Effector memory CD8-positive, alpha-beta T cell (primary cell): ENCODE data around the gene PRKCZ.

ENCODE experiments used
- ATAC-seq: fragments of 150-1000 bp; cut with Tn5 transposase; replicated peaks from 2 replicates; pipeline ENCODE4 v1.10.0; 2021; ENCODE audit warnings: mild to moderate bottlenecking, moderate library complexity
- DNase-seq, 3 experiments: peaks; one replicate each; pipeline ENCODE4 v3.0.0; 2021
- H3K27ac Mint-ChIP-seq, 2 donors: one replicate each; pipeline ENCODE4 v1.8.0; 2022; ENCODE audit warnings: mild to moderate bottlenecking in 2 of 2, mixed read lengths in 2 of 2, moderate library complexity in 2 of 2
- H3K27me3 Mint-ChIP-seq, 2 donors: one replicate each; pipeline ENCODE4 v1.8.0; 2022; ENCODE audit warnings: mixed read lengths in 2 of 2
- H3K36me3 Mint-ChIP-seq: one replicate; pipeline ENCODE4 v1.8.0; 2022; ENCODE audit warnings: mild to moderate bottlenecking, moderate library complexity, mixed read lengths; ENCODE audit not compliant: insufficient read depth
- H3K4me1 Mint-ChIP-seq, 2 donors: one replicate each; pipeline ENCODE4 v1.8.0; 2022; ENCODE audit warnings: low read depth in 2 of 2, mixed read lengths in 2 of 2
- H3K4me3 Mint-ChIP-seq, 2 donors: one replicate each; pipeline ENCODE4 v1.8.0; 2022; ENCODE audit warnings: mild to moderate bottlenecking in 2 of 2, mixed read lengths in 2 of 2, moderate library complexity in 2 of 2
- H3K9me3 Mint-ChIP-seq, 2 donors: one replicate each; pipeline ENCODE4 v1.8.0; 2022; ENCODE audit warnings: mixed read lengths in 2 of 2

PRKCZ gene

DNA sequence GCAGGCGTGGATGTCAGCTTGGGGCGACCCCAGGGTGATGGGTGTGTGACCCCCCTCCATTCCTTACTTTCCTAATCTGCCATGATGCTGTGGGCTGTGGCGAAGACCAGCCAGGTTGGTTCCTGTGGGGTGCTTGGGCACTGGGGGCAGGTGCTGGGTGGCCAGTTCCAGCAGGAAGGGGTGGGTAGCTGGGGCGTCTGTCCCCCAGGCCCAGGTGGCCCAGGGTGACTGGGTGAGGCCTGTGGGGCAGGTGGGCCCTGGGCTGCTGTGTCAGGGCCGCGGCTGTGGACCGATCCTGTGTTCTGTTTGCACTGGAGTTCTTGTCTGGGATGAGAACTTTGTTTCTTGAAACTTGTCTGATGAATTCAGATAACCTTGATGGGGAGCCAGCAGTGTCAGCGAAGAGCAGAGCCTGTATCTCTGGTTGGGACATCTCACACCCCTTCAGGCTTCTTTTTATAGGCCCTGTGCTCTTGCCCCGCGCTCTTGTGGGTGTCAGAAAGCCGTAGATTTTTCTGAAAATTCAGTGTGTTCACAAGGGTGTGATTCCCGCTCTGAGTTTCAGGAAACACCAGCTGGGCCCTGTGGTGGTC is 3.7 kb downstream of the PRKCZ start:
- Mint-ChIP-seq H3K36me3 (peaks cover 20% of the 10 kb centered on the region), H3K4me3 (no peak overlapping the region), H3K27me3 (peaks cover 0 to 6% of the 10 kb centered on the region in 2 donors), H3K4me1 (peaks cover 22% of the 10 kb centered on the region in 2 donors), H3K9me3 (no peaks in the 10 kb centered on the region), H3K27ac (no peak overlapping the region)
- no peak for ATAC-seq
- DNase-seq, result no peak

DNA sequence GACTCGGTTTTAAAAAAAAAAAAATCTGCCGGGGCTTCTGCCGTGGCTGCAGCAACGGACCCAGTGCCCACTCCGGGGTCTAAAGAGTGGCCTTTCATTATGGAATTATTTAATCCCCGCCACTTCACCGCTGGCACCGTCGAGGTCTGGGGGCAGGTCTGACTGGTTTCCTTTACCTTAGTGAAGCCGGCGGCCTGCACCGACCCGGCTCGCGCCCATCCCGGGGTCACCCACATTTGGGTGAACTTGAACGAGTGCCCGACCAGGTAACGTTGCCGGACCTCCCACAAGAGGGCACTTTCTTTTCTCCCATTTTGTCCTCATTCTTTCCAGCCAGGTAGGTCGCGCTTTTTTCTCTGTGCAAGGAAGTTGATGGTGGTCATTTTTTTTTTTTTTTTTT is 4.3 kb downstream of the PRKCZ start:
- no peak overlapping the region for H3K4me3 Mint-ChIP-seq

DNA sequence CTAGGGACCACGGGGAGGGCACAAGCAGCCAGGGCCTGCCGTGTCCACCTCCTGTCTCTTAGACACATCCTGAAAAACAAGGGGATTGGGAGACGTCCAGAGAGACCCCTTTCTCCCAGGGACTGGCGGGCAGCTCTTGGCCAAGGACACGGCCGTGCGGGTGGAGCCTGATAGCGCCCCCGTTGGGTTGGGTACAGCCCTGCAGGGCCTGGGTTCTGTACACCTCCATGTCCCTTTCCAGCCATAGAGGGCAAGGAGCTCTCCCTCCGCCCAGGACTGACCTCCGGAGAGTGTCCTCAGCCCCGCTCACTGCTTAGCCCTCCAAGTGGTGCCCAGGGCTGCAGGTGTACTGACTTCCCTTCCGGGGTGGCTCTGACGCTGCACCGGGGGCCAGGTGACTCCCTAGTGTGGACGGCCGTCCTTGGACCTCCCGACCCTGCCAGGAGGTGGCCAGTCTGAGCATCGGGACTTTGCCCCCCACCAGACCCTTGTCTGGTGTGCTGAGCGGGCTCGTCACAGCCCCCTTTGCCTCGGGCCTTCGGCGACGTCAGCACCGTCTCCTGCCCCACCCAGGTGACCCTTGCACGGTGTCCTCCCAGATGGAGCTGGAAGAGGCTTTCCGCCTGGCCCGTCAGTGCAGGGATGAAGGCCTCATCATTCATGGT is 5.8 kb downstream of the PRKCZ start:
- Mint-ChIP-seq H3K27me3 (no peaks in the 10 kb centered on the region), H3K36me3 (peaks cover 20% of the 10 kb centered on the region), H3K4me3 (no peak overlapping the region), H3K4me1 (peaks cover 16% of the 10 kb centered on the region in 2 donors), H3K9me3 (no peaks in the 10 kb centered on the region), H3K27ac (no peak overlapping the region)
- DNase-seq (no peak), ATAC-seq (no peak)

More for the DNA sequence above, 4.3 kb downstream of the PRKCZ start:
- no peaks in the 10 kb centered on the region for H3K27me3 Mint-ChIP-seq
- no peak for ATAC-seq
- H3K9me3 Mint-ChIP-seq, result no peaks in the 10 kb centered on the region
- no peak overlapping the region for H3K27ac Mint-ChIP-seq
- no peak for DNase-seq
- peaks cover 16% of the 10 kb centered on the region in 2 donors for H3K4me1 Mint-ChIP-seq
- peaks cover 17% of the 10 kb centered on the region for H3K36me3 Mint-ChIP-seq

DNA sequence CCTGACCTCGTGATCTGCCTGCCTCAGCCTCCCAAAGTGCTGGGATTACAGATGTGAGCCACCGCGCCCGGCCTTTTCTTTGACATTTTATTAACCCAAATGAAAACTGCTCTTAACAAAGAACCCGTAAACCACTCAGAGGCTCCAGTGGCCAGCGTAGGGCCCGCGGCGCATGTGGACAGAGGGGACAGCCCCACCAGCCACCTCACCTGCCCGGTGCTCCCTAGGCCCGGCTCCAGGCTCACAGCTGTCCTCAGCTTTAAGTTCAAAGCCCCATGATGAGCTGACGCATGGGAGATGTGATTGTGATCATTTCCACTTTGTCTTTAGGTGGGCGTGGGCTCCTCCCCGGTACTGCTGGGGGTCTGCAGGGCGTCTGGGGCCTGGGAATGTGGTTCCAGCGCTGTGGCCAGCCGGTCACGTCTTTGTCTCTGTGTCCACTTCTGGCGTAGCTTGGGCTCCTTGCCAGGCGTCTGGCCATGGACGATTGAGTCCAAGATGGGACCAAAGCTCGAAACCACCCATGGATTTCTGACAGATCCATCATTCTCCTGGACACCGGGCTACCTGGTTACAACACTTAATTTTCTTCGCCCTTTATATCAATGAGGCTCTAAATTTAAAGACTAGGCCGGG is 6.9 kb downstream of the PRKCZ start:
- Mint-ChIP-seq H3K4me3 (no peak overlapping the region), H3K36me3 (peaks cover 20% of the 10 kb centered on the region), H3K27me3 (no peaks in the 10 kb centered on the region), H3K4me1 (peaks cover 10 to 12% of the 10 kb centered on the region in 2 donors), H3K27ac (no peak overlapping the region), H3K9me3 (no peaks in the 10 kb centered on the region)
- no peak for ATAC-seq
- DNase-seq, result no peak

DNA sequence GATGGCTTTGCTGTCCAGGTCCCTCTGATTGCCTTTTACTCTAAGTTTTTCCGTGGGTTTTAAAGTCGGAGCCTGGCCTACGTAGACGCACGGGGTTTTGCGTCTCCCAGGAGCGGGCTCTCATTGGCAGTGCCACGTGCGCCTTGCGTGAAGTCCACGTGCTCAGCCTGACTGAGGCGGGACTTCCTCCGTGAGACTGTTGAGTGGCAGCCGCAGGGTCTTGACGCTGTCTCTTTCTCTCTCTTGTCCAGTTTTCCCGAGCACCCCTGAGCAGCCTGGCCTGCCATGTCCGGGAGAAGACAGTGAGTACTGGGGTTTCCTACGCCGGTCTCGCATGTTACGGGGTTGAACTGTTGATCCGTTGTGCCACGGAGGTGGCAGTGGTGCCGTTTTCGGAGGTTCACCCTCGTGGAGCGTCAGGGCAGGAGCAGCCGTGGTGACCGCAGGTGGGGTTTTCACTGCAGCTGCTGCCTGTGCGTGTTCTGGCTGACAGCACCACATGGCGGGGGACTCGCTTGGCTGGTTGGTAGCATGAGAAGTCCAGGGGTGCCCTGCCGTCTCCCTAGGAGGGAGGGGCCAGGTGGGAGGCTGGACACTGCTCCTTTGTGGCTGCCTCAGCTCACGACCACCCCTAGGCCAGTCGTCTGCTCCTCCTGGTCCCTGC is 9.2 kb downstream of the PRKCZ start:
- ATAC-seq (no peak), DNase-seq (no peak)
- Mint-ChIP-seq H3K9me3 (no peaks in the 10 kb centered on the region), H3K36me3 (peaks cover 20% of the 10 kb centered on the region), H3K4me1 (peaks cover 1 to 5% of the 10 kb centered on the region in 2 donors), H3K27me3 (no peaks in the 10 kb centered on the region), H3K27ac (no peak overlapping the region), H3K4me3 (no peak overlapping the region)

DNA sequence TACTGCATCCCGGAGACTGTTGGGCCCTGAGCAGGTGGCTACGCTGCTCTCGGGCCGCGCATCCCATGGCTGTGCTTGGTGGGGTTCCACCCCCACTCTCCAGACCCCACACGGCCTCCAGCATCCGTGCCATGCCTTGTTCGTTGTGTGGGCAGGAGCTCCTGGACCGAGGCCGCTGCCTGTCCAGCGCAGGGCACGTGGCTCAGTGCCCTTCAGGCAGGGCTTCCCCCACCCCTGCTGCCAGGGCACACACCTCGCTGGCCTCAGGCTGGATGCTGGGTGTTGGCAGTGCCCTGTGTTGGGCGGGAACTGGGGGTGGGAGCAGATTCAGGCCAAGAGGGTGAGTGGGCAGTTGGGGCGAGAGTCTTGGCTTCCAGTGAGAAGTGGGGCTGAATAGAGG is 9.9 kb downstream of the PRKCZ start:
- Mint-ChIP-seq H3K27me3 (no peaks in the 10 kb centered on the region), H3K4me3 (no peak overlapping the region), H3K27ac (no peak overlapping the region), H3K9me3 (no peaks in the 10 kb centered on the region), H3K4me1 (peaks cover 1 to 5% of the 10 kb centered on the region in 2 donors), H3K36me3 (peaks cover 20% of the 10 kb centered on the region)
- no peak for ATAC-seq
- DNase-seq, result no peak

DNA sequence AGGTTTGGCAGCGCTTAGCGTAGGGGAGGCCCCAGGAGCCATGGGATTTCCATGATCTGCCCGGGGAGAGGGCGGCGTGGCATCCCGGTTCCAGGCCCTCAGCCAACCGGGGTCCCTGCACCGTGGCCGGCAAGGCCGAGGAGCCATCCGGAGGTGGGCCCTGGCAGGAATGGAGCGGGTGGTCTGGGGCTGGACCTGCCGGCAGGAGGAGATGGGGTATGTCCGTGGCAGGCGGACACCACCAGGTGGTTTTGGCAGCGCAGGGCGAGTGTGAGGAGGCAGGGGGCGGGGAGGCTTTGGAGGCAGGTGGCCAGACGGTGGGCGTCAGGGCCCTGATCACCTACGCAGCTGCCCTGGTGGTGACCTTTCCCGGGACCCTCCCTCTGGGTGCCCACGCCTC is 10.3 kb downstream of the PRKCZ start:
- no peak for ATAC-seq
- Mint-ChIP-seq H3K27ac (no peak overlapping the region), H3K36me3 (peaks cover 20% of the 10 kb centered on the region), H3K27me3 (no peaks in the 10 kb centered on the region), H3K4me1 (peaks cover 1 to 5% of the 10 kb centered on the region in 2 donors), H3K9me3 (no peaks in the 10 kb centered on the region), H3K4me3 (no peak overlapping the region)
- DNase-seq, result no peak

DNA sequence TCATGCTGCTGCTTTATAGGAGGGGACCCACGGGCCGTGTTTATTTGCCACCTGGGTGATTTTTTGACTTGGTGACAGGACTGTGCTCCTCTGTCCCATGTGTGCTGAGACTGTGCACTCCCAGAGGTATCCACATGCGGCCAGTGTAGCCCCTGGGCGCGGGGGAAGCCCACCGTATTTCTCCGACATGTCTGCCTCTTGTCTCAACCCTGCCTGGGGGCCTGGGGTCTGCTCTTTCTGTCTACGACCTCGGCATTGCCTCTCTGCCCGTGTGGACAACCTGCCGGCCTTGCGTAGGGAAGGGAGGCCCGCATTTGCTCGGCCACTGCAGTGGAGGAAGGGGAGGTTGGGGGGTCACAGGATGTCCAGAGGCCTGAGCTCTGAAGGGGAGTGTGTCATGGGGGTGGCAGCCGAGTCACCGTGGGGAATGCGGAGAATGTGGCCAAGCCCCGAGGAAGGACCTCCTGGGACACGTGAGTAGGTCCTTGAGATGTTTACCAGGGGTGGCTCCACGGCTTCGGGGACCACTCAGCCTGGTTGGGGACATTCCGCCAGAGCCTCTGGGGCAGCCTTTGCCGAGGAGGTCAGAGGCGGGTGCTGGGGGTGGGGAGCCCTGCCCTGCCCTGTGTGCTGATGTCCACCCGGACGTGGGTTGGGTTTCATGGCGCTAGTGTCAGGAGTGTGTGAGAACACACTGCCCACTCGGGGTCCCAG is 11.0 kb downstream of the PRKCZ start:
- peaks cover 4 to 5% of the 10 kb centered on the region in 2 donors for H3K4me1 Mint-ChIP-seq
- H3K4me3 Mint-ChIP-seq, result no peak overlapping the region
- no peaks in the 10 kb centered on the region for H3K27me3 Mint-ChIP-seq
- H3K27ac Mint-ChIP-seq, result no peak overlapping the region
- no peak for ATAC-seq
- no peak for DNase-seq
- H3K9me3 Mint-ChIP-seq, result no peaks in the 10 kb centered on the region
- H3K36me3 Mint-ChIP-seq, result peaks cover 20% of the 10 kb centered on the region

DNA sequence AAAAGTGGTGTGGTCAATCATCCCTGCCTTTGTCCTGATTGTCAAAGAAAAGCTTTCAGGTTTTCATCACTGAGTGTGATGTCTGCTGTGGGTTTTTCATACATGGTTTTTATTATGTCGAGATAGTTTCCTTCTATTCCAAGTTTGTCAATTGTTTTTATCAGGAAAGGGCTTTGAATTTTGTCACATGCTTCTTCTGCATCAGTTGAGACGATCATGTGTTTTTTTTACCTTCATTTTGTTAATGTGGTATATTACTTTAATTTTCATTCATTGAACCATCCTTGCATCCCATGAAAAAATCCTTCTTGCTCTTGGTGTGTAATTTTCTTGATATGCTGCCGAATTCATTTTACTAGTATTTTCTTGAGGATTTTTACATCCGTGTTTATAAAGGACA is 15.5 kb downstream of the PRKCZ start:
- H3K9me3 Mint-ChIP-seq, result no peaks in the 10 kb centered on the region
- no peak for ATAC-seq

DNA sequence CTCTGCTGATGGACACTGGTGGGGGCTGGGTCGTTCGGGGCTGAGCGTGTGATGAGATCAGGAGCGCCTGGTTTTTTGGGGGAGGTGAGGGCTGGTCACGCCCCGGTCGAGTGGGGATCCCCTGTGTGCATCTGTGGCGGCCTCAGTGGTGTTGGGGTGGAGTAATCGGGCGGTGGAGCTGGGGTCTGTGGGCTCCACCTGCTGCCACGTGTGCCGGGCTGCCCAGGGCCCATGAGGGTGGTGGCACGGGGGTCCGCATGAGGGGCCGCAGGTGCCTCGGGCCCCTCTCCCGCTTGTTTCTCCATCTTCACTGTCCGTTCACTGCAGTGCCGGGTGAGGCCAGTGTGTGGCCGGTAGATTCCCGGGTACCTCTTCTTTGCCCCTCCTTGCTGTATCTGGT is 17.2 kb downstream of the PRKCZ start:
- Mint-ChIP-seq H3K27me3 (no peaks in the 10 kb centered on the region), H3K27ac (no peak overlapping the region), H3K9me3 (no peaks in the 10 kb centered on the region), H3K4me1 (peaks cover 5 to 17% of the 10 kb centered on the region in 2 donors), H3K4me3 (no peak overlapping the region), H3K36me3 (peaks cover 13% of the 10 kb centered on the region)
- DNase-seq, result no peak
- no peak for ATAC-seq

More for the DNA sequence above, 15.5 kb downstream of the PRKCZ start:
- H3K27me3 Mint-ChIP-seq, result no peaks in the 10 kb centered on the region
- H3K36me3 Mint-ChIP-seq, result peaks cover 13% of the 10 kb centered on the region
- H3K27ac Mint-ChIP-seq, result no peak overlapping the region
- peaks cover 5 to 13% of the 10 kb centered on the region in 2 donors for H3K4me1 Mint-ChIP-seq
- no peak overlapping the region for H3K4me3 Mint-ChIP-seq
- DNase-seq, result no peak

DNA sequence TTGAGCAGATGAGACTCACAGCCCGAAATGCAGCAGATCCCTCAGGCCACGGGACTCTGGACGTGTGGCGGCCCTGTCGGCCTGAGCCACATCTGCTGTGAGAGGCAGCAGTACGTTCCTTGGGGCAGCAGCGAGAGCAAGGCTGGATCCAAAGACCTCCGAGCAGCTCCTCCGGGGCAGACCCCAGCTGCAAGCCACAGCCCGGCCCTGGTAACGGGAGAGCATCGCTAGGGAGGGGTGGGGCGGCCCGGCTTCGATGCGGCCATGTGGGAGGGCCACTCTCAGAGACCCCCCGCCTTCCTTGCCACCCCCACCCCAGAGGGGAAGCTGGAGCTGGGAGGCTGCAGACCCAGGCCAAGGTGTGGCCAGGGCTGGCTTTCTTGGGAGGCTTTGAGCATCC is 17.8 kb downstream of the PRKCZ start:
- H3K4me3 Mint-ChIP-seq, result no peak overlapping the region
- ATAC-seq, result no peak

DNA sequence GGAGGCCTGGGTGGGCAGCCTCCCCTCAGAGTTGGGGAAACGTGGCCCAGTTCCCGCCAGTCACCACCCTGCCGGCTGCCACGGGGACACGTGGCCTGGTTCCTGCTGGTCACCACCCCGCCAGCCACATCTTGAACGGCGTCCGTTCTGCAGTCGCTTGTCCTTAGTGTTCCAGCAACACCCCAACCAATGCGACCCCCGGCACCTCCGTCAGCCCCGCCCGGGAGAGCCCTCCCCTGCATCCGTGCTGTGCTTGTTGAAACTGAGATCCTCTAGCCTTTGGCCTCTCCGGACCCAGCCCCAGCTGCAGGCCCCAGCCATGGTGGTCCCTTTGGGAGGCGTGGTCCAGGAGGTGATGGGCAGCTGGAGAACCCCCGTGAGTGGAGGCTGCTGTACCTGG is 18.7 kb downstream of the PRKCZ start:
- ATAC-seq, result no peak
- peaks cover 13% of the 10 kb centered on the region for H3K36me3 Mint-ChIP-seq
- no peak for DNase-seq
- H3K9me3 Mint-ChIP-seq, result no peaks in the 10 kb centered on the region
- peaks cover 7 to 17% of the 10 kb centered on the region in 2 donors for H3K4me1 Mint-ChIP-seq
- H3K27me3 Mint-ChIP-seq, result no peaks in the 10 kb centered on the region
- H3K27ac Mint-ChIP-seq, result no peak overlapping the region
- no peak overlapping the region for H3K4me3 Mint-ChIP-seq

More for the DNA sequence above, 17.8 kb downstream of the PRKCZ start:
- peaks cover 13% of the 10 kb centered on the region for H3K36me3 Mint-ChIP-seq
- H3K9me3 Mint-ChIP-seq, result no peaks in the 10 kb centered on the region
- no peak for DNase-seq
- peaks cover 5 to 17% of the 10 kb centered on the region in 2 donors for H3K4me1 Mint-ChIP-seq
- no peaks in the 10 kb centered on the region for H3K27me3 Mint-ChIP-seq
- no peak overlapping the region for H3K27ac Mint-ChIP-seq

DNA sequence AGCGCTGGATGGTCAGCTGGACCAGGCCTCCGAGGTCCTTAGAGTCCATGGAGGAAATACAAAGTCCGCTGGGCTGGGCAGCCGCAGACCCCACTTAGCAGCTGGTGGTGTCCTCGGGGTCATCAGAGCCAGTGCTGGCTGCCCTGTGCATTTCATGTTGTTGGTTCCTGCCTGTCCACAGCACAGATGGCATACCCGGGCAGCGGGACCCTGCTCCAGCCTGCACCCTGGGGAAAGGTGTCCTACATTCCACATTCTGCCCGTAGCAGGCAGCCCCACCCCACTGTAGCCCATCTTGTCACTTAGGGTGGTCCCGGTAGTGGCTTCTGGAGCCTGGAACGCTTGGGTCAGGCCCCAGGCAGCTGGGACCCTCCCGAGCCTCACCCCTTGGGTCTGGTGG is 19.8 kb downstream of the PRKCZ start:
- Mint-ChIP-seq H3K4me1 (peaks cover 13 to 16% of the 10 kb centered on the region in 2 donors), H3K9me3 (no peaks in the 10 kb centered on the region), H3K36me3 (peaks cover 18% of the 10 kb centered on the region), H3K27ac (no peak overlapping the region), H3K27me3 (no peaks in the 10 kb centered on the region), H3K4me3 (no peak overlapping the region)
- ATAC-seq (no peak), DNase-seq (no peak)
